HepG2 (cell line): Measurements from ENCODE around the gene UBTF. TPM values are rescaled to one million over a fixed set of nuclear protein-coding genes. Genes with fewer than 3 reads are reported as not detected.

ENCODE experiments used
- AGO1 ChIP-seq: fragments of 200-400 bp; formaldehyde crosslinking; IDR thresholded peaks from 2 replicates; pipeline ENCODE4 v1.6.1; 2017; ENCODE audit warnings: mild to moderate bottlenecking, low read depth, low read length, moderate library complexity; ENCODE audit not compliant: poor library complexity, severe bottlenecking
- DNMT3B ChIP-seq: conservative IDR thresholded peaks from 2 replicates; pipeline ENCODE4 v1.6.1; 2016; ENCODE audit warnings: missing biosample characterization, control low read depth
- ELF1 ChIP-seq: sonication (generic); formaldehyde crosslinking; IDR thresholded peaks from 2 replicates; pipeline ENCODE4 v1.4.0; 2020; ENCODE audit warnings: missing genetic modification reagents
- GABPB1 ChIP-seq: IDR thresholded peaks from 2 replicates; pipeline ENCODE4 v1.6.1; 2016; ENCODE audit warnings: mild to moderate bottlenecking, missing genetic modification reagents, moderate library complexity, missing compliant biosample characterization
- KAT8 ChIP-seq: IDR thresholded peaks from 2 replicates; pipeline ENCODE4 v1.6.1; 2016; ENCODE audit warnings: missing genetic modification reagents, missing compliant biosample characterization
- KDM5B ChIP-seq: sonication (generic); formaldehyde crosslinking; IDR thresholded peaks from 2 replicates; pipeline ENCODE4 v1.4.0; 2020; ENCODE audit warnings: missing genetic modification reagents, mild to moderate bottlenecking, borderline replicate concordance
- NONO ChIP-seq, 2 experiments: fragments of 450-650 bp in 1 of 2; sonication (generic) in 1 of 2; formaldehyde crosslinking in 1 of 2; IDR thresholded peaks in 1 of 2; conservative IDR thresholded peaks in 1 of 2; 2 replicates each; pipeline versions ENCODE4 v1.6.1 to v1.8.0; 2017 to 2022; ENCODE audit warnings: mild to moderate bottlenecking in 1 of 2, missing genetic modification reagents in 1 of 2, moderate library complexity in 1 of 2
- PHF5A ChIP-seq: IDR thresholded peaks from one replicate; pipeline ENCODE4 v1.6.1; 2018; ENCODE audit warnings: low read depth, missing genetic modification reagents; ENCODE audit not compliant: unreplicated experiment
- RAD21 ChIP-seq: fragments of 450-650 bp; formaldehyde crosslinking; IDR thresholded peaks from 2 replicates; pipeline ENCODE4 v1.5.0; 2020; ENCODE audit warnings: mild to moderate bottlenecking
- SPEN ChIP-seq: sonication (generic); formaldehyde crosslinking; IDR thresholded peaks from 2 replicates; pipeline ENCODE4 v1.5.1; 2020; ENCODE audit warnings: low read depth, mild to moderate bottlenecking, missing genetic modification reagents
- THAP11 ChIP-seq: IDR thresholded peaks from 2 replicates; pipeline ENCODE4 v1.6.1; 2016; ENCODE audit warnings: missing biosample characterization, missing genetic modification reagents
- ZNF501 ChIP-seq: sonication (generic); formaldehyde crosslinking; IDR thresholded peaks from 2 replicates; pipeline ENCODE4 v1.5.1; 2020; ENCODE audit warnings: mild to moderate bottlenecking, moderate library complexity, missing genetic modification reagents
- ZNF75D ChIP-seq: sonication (generic); formaldehyde crosslinking; IDR thresholded peaks from 2 replicates; pipeline ENCODE4 v1.8.1; 2023; ENCODE audit warnings: missing genetic modification reagents, mild to moderate bottlenecking, borderline replicate concordance
- polyA plus RNA-seq, 8 experiments: library from polyadenylated mRNA; depleted of rRNA in 3 of 8; stranded (reverse) in 7 of 8; unstranded in 1 of 8; fragments of >200 nt; fragmentation: Illumina TruSeq in 4 of 8; extraction: Trizol in 4 of 8; gene quantifications; 2 replicates each; pipeline versions ENCODE4 v1.2.1 to v1.2.3, GENCODE V29; 2011 to 2016; ENCODE audit warnings: low read depth in 4 of 8, missing spikeins in 1 of 8, mixed read lengths in 1 of 8; ENCODE audit not compliant: insufficient read depth in 1 of 8
- total RNA-seq, 5 experiments: library from RNA; depleted of rRNA; stranded (reverse); fragments of >200 nt; fragmentation: Illumina TruSeq; extraction: Trizol; gene quantifications; 2 replicates each; pipeline ENCODE4 v1.2.3, GENCODE V29; 2016; ENCODE audit warnings: low read depth in 1 of 5
- TF ChIP-seq, protein P1 (sequence below): sonication (generic); formaldehyde crosslinking; IDR thresholded peaks from 2 replicates; pipeline ENCODE4 v1.5.0; 2020; ENCODE audit warnings: missing genetic modification reagents
- TF ChIP-seq, protein P2 (sequence below): sonication (generic); formaldehyde crosslinking; IDR thresholded peaks from 2 replicates; pipeline ENCODE4 v1.5.0; 2020; ENCODE audit warnings: missing genetic modification reagents, mild to moderate bottlenecking, borderline replicate concordance
- TF ChIP-seq, protein P3 (sequence below): IDR thresholded peaks from 2 replicates; pipeline ENCODE4 v1.6.1; 2012; ENCODE audit warnings: low read depth, low read length, improper control_type of control experiment
- TF ChIP-seq, protein P4 (sequence below): IDR thresholded peaks from 2 replicates; pipeline ENCODE4 v1.4.0; 2020; ENCODE audit warnings: mild to moderate bottlenecking, missing genetic modification reagents
- TF ChIP-seq, protein P5 (sequence below): sonication (generic); formaldehyde crosslinking; conservative IDR thresholded peaks from 2 replicates; pipeline ENCODE4 v1.8.1; 2023; ENCODE audit warnings: missing genetic modification reagents

The UBTF gene
- total and polyA plus RNA-seq, 2 of the 13 experiments (the other 11 are each of a cell fraction or from before 2014, with no cell fraction given): 15.2 to 60.9 TPM

DNA sequence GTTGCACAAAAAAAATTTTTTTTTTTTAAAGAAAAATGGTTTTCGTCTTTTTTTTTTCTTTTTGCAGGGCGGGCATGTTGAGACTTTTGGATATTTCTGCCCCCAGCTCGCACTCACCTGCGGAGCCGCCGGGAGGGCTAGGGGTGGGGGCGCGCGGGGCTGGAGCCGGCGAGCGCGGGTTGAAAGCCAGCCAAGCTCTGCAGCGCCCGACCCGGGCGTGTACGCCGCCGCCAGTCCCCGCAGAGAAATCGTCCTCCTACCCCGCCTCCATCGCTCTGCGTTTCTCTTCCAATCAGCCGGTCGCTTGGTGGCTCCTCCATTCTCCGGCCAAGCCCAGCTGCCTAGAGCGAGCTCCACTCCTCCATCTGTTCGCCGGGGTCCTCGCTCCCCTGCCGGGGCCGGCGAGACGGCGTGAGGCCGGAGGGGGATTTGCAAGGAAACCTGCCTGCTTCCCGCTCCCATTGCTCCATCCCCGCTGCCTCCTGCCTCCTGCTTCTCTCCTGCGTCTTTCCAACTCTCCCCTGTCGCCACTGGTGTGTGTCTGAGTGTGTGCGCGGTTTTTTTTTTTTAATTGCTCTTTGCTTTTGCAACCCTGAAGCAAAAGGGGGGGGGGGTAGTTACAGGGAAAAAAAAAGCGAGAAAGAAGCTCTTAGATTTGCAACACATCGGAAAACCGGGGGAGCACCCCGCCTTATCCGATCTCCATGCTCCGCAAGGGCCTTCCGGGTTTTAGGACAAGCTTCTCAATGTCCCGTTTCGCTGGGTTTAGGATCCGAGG lies 1.8 kb upstream of the UBTF start (continued):
- TF ChIP-seq, protein P1, sequence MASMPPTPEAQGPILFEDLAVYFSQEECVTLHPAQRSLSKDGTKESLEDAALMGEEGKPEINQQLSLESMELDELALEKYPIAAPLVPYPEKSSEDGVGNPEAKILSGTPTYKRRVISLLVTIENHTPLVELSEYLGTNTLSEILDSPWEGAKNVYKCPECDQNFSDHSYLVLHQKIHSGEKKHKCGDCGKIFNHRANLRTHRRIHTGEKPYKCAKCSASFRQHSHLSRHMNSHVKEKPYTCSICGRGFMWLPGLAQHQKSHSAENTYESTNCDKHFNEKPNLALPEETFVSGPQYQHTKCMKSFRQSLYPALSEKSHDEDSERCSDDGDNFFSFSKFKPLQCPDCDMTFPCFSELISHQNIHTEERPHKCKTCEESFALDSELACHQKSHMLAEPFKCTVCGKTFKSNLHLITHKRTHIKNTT (CRISPR knock-in tag): no peak
- TF ChIP-seq ELF1 (CRISPR knock-in tag) (peak; percentile 61), GABPB1 (CRISPR knock-in tag) (no peak; the same call in 1 of the 2 replicates), NONO (IDR thresholded peaks at IDR 0.05) (no peak), NONO (CRISPR knock-in tag; conservative IDR thresholded peaks at IDR 0.05) (no peak; the same call in 1 of the 2 replicates), KAT8 (CRISPR knock-in tag) (peak; percentile 53), SPEN (CRISPR knock-in tag) (0 out of 2 replicates have a peak, but pooled peaks have one; percentile 7), ZNF501 (CRISPR knock-in tag) (no peak; the same call in 1 of the 2 replicates), AGO1 (peak; percentile 76), KDM5B (CRISPR knock-in tag) (peak; percentile 1; the same call in 1 of the 2 replicates), THAP11 (no peak; the same call in none of the 2 replicates), ZNF75D (CRISPR knock-in tag) (no peak), RAD21 (CRISPR knock-in tag) (peak; percentile 13; the same call in 1 of the 2 replicates), DNMT3B (0 out of 2 replicates have a peak, but pooled peaks have one; percentile 69), PHF5A (CRISPR knock-in tag) (no peak)
- TF ChIP-seq, protein P2, sequence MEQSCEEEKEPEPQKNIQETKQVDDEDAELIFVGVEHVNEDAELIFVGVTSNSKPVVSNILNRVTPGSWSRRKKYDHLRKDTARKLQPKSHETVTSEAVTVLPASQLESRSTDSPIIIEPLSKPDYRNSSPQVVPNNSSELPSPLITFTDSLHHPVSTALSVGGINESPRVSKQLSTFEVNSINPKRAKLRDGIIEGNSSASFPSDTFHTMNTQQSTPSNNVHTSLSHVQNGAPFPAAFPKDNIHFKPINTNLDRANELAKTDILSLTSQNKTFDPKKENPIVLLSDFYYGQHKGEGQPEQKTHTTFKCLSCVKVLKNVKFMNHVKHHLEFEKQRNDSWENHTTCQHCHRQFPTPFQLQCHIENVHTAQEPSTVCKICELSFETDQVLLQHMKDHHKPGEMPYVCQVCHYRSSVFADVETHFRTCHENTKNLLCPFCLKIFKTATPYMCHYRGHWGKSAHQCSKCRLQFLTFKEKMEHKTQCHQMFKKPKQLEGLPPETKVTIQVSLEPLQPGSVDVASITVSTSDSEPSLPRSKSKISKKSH: peak; percentile 62; the same call in 1 of the 2 replicates
- TF ChIP-seq, protein P3, sequence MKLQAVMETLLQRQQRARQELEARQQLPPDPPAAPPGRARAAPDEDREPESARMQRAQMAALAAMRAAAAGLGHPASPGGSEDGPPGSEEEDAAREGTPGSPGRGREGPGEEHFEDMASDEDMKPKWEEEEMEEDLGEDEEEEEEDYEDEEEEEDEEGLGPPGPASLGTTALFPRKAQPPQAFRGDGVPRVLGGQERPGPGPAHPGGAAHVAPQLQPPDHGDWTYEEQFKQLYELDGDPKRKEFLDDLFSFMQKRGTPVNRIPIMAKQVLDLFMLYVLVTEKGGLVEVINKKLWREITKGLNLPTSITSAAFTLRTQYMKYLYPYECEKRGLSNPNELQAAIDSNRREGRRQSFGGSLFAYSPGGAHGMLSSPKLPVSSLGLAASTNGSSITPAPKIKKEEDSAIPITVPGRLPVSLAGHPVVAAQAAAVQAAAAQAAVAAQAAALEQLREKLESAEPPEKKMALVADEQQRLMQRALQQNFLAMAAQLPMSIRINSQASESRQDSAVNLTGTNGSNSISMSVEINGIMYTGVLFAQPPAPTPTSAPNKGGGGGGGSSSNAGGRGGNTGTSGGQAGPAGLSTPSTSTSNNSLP: no peak
- TF ChIP-seq, protein P4, sequence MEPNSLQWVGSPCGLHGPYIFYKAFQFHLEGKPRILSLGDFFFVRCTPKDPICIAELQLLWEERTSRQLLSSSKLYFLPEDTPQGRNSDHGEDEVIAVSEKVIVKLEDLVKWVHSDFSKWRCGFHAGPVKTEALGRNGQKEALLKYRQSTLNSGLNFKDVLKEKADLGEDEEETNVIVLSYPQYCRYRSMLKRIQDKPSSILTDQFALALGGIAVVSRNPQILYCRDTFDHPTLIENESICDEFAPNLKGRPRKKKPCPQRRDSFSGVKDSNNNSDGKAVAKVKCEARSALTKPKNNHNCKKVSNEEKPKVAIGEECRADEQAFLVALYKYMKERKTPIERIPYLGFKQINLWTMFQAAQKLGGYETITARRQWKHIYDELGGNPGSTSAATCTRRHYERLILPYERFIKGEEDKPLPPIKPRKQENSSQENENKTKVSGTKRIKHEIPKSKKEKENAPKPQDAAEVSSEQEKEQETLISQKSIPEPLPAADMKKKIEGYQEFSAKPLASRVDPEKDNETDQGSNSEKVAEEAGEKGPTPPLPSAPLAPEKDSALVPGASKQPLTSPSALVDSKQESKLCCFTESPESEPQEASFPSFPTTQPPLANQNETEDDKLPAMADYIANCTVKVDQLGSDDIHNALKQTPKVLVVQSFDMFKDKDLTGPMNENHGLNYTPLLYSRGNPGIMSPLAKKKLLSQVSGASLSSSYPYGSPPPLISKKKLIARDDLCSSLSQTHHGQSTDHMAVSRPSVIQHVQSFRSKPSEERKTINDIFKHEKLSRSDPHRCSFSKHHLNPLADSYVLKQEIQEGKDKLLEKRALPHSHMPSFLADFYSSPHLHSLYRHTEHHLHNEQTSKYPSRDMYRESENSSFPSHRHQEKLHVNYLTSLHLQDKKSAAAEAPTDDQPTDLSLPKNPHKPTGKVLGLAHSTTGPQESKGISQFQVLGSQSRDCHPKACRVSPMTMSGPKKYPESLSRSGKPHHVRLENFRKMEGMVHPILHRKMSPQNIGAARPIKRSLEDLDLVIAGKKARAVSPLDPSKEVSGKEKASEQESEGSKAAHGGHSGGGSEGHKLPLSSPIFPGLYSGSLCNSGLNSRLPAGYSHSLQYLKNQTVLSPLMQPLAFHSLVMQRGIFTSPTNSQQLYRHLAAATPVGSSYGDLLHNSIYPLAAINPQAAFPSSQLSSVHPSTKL (CRISPR knock-in tag): peak; percentile 31; the same call in 1 of the 2 replicates
- TF ChIP-seq, protein P5, sequence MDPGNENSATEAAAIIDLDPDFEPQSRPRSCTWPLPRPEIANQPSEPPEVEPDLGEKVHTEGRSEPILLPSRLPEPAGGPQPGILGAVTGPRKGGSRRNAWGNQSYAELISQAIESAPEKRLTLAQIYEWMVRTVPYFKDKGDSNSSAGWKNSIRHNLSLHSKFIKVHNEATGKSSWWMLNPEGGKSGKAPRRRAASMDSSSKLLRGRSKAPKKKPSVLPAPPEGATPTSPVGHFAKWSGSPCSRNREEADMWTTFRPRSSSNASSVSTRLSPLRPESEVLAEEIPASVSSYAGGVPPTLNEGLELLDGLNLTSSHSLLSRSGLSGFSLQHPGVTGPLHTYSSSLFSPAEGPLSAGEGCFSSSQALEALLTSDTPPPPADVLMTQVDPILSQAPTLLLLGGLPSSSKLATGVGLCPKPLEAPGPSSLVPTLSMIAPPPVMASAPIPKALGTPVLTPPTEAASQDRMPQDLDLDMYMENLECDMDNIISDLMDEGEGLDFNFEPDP: no peak
